HG02763 (cell line): ENCODE data around the gene RAG2.
"Not testable (repeated sequence)": the region's sequence is repeated elsewhere in the genome, so short reads cannot be mapped to it uniquely, and the experiment has no call there.

Source experiments
- ATAC-seq: cut with Tn5 transposase; IDR thresholded peaks from one replicate; pipeline ENCODE4 v1.9.1; 2021; ENCODE audit warnings: mild to moderate bottlenecking, moderate library complexity; ENCODE audit not compliant: unreplicated experiment

Gene RAG2

GRCh38 chr11:36557390-36557789 is 40.6 kb downstream of the RAG2 start:
- ATAC-seq, result not testable (repeated sequence)

GRCh38 chr11:36550385-36551115 is 47.5 kb downstream of the RAG2 start:
- ATAC-seq, result no peak
